GM12878 (cell line): ENCODE results near the gene FAM83D. TPM values are rescaled to one million over a fixed set of nuclear protein-coding genes. Genes with fewer than 3 reads are reported as not detected.
A peak's percentile ranks its signal among the peaks of the same experiment; 100 is the strongest.

Experiments
- BRCA1 ChIP-seq: IDR thresholded peaks from 2 replicates; pipeline ENCODE4 v1.6.1; 2011; ENCODE audit warnings: low read depth, low read length, improper control_type of control experiment
- CEBPB ChIP-seq, 2 experiments: fragments of 150-350 bp in 1 of 2; IDR thresholded peaks; 2 replicates each; pipeline ENCODE4 v1.6.1; 2012 to 2014; ENCODE audit warnings: low read depth in 2 of 2, low read length in 2 of 2, borderline replicate concordance in 1 of 2, inconsistent platforms in 1 of 2
- CREB1 ChIP-seq: IDR thresholded peaks from 2 replicates; pipeline ENCODE4 v1.6.1; 2012; ENCODE audit warnings: low read depth, mild to moderate bottlenecking, inconsistent platforms
- EGR1 ChIP-seq, 2 experiments: IDR thresholded peaks; 1 replicate in 1 of 2; 2 replicates in 1 of 2; pipeline ENCODE4 v1.6.1; 2011 to 2012; ENCODE audit warnings: low read depth in 2 of 2, low read length in 2 of 2, borderline replicate concordance in 1 of 2, mild to moderate bottlenecking in 1 of 2, moderate library complexity in 1 of 2
- GATAD2B ChIP-seq: fragments of 450-650 bp; conservative IDR thresholded peaks from 2 replicates; pipeline ENCODE4 v1.6.1; 2017; ENCODE audit warnings: low read depth, mild to moderate bottlenecking, moderate library complexity
- HDAC2 ChIP-seq: fragments of 200-600 bp; sonication (generic); IDR thresholded peaks from 2 replicates; pipeline ENCODE4 v1.6.1; 2017
- LARP7 ChIP-seq: fragments of 450-650 bp; IDR thresholded peaks from 2 replicates; pipeline ENCODE4 v1.6.1; 2017; ENCODE audit warnings: mild to moderate bottlenecking
- MYC ChIP-seq: IDR thresholded peaks from 2 replicates; pipeline ENCODE4 v1.6.1; 2011; ENCODE audit warnings: mild to moderate bottlenecking, low read length, moderate library complexity, inconsistent platforms; ENCODE audit not compliant: insufficient read depth, insufficient replicate concordance, insufficient read length, severe bottlenecking
- RAD51 ChIP-seq: fragments of 450-650 bp; IDR thresholded peaks from 2 replicates; pipeline ENCODE4 v1.6.1; 2016; ENCODE audit warnings: moderate library complexity, mild to moderate bottlenecking, inconsistent platforms
- SMAD1 ChIP-seq: fragments of 450-650 bp; IDR thresholded peaks from 2 replicates; pipeline ENCODE4 v1.6.1; 2018; ENCODE audit warnings: mild to moderate bottlenecking, low read depth; ENCODE audit not compliant: partially characterized antibody
- SUZ12 ChIP-seq: fragments of 200-600 bp; sonication (generic); IDR thresholded peaks from one replicate; pipeline ENCODE4 v1.6.1; 2018; ENCODE audit warnings: antibody characterized with exemption, mild to moderate bottlenecking; ENCODE audit not compliant: unreplicated experiment
- ZZZ3 ChIP-seq: IDR thresholded peaks from 2 replicates; pipeline ENCODE4 v1.6.1; 2011; ENCODE audit warnings: low read depth; ENCODE audit not compliant: control insufficient read depth, insufficient read length
- polyA plus RNA-seq, 11 experiments: library from polyadenylated mRNA; depleted of rRNA in 4 of 11; unstranded in 6 of 11; stranded (reverse) in 5 of 11; fragments of >200 nt; fragmentation: Nextera tagmentation in 4 of 11; fragmentation: Illumina TruSeq in 1 of 11; extraction: Ambion mirVana in 4 of 11; extraction: Trizol in 1 of 11; gene quantifications; 1 replicate in 1 of 11; 2 replicates in 10 of 11; pipeline versions ENCODE4 v1.2.1 to v1.2.3, GENCODE V29; 2011 to 2016; ENCODE audit warnings: inconsistent platforms in 2 of 11, missing spikeins in 2 of 11, low read depth in 1 of 11
- total RNA-seq, 4 experiments: library from RNA; depleted of rRNA in 3 of 4; stranded (reverse); fragments of >200 nt in 3 of 4; fragmentation: Illumina TruSeq in 1 of 4; extraction: Trizol in 1 of 4; gene quantifications; 2 replicates each; pipeline versions ENCODE4 v1.2.1 to v1.2.3, GENCODE V29; 2013 to 2021
- TF ChIP-seq, protein P1 (sequence below): fragments of 450-650 bp; IDR thresholded peaks from 2 replicates; pipeline ENCODE4 v1.6.1; 2017; ENCODE audit warnings: antibody characterized with exemption, mild to moderate bottlenecking, moderate library complexity
- TF ChIP-seq, protein P2 (sequence below): IDR thresholded peaks from 2 replicates; pipeline ENCODE4 v1.6.1; 2011; ENCODE audit warnings: borderline replicate concordance, low read depth, mild to moderate bottlenecking, moderate library complexity, mixed read lengths, low read length; ENCODE audit not compliant: insufficient read depth; ENCODE audit errors: extremely low read length
- TF ChIP-seq, protein P3 (sequence below): IDR thresholded peaks from 2 replicates; pipeline ENCODE4 v1.6.1; 2012; ENCODE audit warnings: low read length, inconsistent platforms
- TF ChIP-seq, protein P4 (sequence below): IDR thresholded peaks from 2 replicates; pipeline ENCODE4 v1.6.1; 2011; ENCODE audit warnings: low read depth, mild to moderate bottlenecking, low read length, moderate library complexity, borderline replicate concordance; ENCODE audit errors: extremely low read depth
- TF ChIP-seq, protein P5 (sequence below): fragments of 450-650 bp; IDR thresholded peaks from 2 replicates; pipeline ENCODE4 v1.6.1; 2017; ENCODE audit warnings: mild to moderate bottlenecking, moderate library complexity

The FAM83D gene
- total and polyA plus RNA-seq, 10 of the 15 experiments (the other 5 are each of a cell fraction or from before 2014, with no cell fraction given) = 4.5 to 34.8 (median 19.2) TPM

DNA sequence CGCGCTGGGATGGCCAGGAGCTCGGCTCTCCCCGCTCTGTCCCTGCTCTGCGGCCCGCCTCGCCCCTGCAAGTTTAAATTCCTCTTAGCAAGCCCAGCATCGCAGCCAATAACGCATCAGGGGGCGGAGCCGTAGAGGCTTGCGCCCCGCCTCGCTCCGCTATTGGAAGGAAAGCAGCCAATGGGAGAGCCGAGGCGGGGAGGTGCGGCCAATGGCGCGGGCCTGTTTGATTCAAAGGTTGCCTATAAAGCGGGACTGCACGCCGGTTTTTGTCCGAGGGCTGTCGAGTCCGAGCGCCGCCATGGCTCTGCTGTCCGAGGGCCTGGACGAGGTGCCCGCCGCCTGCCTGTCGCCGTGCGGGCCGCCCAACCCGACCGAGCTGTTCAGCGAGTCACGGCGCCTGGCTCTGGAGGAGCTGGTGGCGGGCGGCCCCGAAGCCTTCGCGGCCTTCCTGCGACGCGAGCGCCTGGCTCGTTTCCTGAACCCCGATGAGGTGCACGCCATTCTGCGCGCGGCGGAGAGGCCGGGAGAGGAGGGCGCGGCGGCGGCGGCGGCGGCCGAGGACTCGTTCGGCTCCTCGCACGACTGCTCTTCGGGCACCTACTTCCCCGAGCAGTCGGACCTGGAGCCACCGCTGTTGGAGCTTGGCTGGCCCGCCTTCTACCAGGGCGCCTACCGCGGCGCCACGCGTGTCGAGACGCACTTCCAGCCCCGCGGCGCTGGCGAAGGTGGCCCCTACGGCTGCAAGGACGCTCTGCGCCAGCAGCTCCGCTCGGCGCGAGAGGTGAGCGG is at the start of gene FAM83D (continued):
- TF ChIP-seq, protein P1, sequence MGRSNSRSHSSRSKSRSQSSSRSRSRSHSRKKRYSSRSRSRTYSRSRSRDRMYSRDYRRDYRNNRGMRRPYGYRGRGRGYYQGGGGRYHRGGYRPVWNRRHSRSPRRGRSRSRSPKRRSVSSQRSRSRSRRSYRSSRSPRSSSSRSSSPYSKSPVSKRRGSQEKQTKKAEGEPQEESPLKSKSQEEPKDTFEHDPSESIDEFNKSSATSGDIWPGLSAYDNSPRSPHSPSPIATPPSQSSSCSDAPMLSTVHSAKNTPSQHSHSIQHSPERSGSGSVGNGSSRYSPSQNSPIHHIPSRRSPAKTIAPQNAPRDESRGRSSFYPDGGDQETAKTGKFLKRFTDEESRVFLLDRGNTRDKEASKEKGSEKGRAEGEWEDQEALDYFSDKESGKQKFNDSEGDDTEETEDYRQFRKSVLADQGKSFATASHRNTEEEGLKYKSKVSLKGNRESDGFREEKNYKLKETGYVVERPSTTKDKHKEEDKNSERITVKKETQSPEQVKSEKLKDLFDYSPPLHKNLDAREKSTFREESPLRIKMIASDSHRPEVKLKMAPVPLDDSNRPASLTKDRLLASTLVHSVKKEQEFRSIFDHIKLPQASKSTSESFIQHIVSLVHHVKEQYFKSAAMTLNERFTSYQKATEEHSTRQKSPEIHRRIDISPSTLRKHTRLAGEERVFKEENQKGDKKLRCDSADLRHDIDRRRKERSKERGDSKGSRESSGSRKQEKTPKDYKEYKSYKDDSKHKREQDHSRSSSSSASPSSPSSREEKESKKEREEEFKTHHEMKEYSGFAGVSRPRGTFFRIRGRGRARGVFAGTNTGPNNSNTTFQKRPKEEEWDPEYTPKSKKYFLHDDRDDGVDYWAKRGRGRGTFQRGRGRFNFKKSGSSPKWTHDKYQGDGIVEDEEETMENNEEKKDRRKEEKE = no peak
- TF ChIP-seq GATAD2B (peak; percentile 79; the same call in 1 of the 2 replicates), EGR1 (IDR thresholded peaks at IDR 0.05; ENCODE audit: borderline replicate concordance in 1 of 2, low read depth in 2 of 2, low read length in 2 of 2) (no peak), SMAD1 (no peak), SUZ12 (no peak), MYC (peak; percentile 24), BRCA1 (no peak), CREB1 (peak; percentile 69; the same call in 1 of the 2 replicates), RAD51 (no peak), CEBPB (IDR thresholded peaks at IDR 0.05; ENCODE audit: borderline replicate concordance in 1 of 2, low read depth in 2 of 2, low read length in 2 of 2) (no peak), HDAC2 (no peak), LARP7 (peak; percentile 52), ZZZ3 (no peak)
- TF ChIP-seq, protein P2, sequence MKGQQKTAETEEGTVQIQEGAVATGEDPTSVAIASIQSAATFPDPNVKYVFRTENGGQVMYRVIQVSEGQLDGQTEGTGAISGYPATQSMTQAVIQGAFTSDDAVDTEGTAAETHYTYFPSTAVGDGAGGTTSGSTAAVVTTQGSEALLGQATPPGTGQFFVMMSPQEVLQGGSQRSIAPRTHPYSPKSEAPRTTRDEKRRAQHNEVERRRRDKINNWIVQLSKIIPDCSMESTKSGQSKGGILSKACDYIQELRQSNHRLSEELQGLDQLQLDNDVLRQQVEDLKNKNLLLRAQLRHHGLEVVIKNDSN = no peak
- TF ChIP-seq, protein P3, sequence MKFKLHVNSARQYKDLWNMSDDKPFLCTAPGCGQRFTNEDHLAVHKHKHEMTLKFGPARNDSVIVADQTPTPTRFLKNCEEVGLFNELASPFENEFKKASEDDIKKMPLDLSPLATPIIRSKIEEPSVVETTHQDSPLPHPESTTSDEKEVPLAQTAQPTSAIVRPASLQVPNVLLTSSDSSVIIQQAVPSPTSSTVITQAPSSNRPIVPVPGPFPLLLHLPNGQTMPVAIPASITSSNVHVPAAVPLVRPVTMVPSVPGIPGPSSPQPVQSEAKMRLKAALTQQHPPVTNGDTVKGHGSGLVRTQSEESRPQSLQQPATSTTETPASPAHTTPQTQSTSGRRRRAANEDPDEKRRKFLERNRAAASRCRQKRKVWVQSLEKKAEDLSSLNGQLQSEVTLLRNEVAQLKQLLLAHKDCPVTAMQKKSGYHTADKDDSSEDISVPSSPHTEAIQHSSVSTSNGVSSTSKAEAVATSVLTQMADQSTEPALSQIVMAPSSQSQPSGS = no peak
- TF ChIP-seq, protein P4, sequence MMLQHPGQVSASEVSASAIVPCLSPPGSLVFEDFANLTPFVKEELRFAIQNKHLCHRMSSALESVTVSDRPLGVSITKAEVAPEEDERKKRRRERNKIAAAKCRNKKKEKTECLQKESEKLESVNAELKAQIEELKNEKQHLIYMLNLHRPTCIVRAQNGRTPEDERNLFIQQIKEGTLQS = no peak
- TF ChIP-seq, protein P5, sequence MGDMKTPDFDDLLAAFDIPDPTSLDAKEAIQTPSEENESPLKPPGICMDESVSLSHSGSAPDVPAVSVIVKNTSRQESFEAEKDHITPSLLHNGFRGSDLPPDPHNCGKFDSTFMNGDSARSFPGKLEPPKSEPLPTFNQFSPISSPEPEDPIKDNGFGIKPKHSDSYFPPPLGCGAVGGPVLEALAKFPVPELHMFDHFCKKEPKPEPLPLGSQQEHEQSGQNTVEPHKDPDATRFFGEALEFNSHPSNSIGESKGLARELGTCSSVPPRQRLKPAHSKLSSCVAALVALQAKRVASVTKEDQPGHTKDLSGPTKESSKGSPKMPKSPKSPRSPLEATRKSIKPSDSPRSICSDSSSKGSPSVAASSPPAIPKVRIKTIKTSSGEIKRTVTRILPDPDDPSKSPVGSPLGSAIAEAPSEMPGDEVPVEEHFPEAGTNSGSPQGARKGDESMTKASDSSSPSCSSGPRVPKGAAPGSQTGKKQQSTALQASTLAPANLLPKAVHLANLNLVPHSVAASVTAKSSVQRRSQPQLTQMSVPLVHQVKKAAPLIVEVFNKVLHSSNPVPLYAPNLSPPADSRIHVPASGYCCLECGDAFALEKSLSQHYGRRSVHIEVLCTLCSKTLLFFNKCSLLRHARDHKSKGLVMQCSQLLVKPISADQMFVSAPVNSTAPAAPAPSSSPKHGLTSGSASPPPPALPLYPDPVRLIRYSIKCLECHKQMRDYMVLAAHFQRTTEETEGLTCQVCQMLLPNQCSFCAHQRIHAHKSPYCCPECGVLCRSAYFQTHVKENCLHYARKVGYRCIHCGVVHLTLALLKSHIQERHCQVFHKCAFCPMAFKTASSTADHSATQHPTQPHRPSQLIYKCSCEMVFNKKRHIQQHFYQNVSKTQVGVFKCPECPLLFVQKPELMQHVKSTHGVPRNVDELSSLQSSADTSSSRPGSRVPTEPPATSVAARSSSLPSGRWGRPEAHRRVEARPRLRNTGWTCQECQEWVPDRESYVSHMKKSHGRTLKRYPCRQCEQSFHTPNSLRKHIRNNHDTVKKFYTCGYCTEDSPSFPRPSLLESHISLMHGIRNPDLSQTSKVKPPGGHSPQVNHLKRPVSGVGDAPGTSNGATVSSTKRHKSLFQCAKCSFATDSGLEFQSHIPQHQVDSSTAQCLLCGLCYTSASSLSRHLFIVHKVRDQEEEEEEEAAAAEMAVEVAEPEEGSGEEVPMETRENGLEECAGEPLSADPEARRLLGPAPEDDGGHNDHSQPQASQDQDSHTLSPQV = no peak; the same call in 1 of the 2 replicates
